GM12872 (cell line): Measurements from ENCODE around the gene OXTR.

ENCODE experiments used
- CTCF ChIP-seq: IDR thresholded peaks from 3 replicates; pipeline ENCODE4 v1.5.1; 2011; ENCODE audit warnings: low read depth, mild to moderate bottlenecking, low read length, moderate library complexity; ENCODE audit not compliant: insufficient read depth

Gene OXTR

GRCh38 chr3:8777978-8778267 is 8.5 kb upstream of the OXTR start:
- TF ChIP-seq CTCF: no peak

- no peak for TF ChIP-seq CTCF
Observed at GRCh38 chr3:8777201-8777977, 8.0 kb upstream of the OXTR start.

GRCh38 chr3:8776406-8776805 is 7.0 kb upstream of the OXTR start:
- no peak for TF ChIP-seq CTCF

GRCh38 chr3:8775602-8776001 is 6.2 kb upstream of the OXTR start:
- TF ChIP-seq CTCF: no peak

- no peak for TF ChIP-seq CTCF
Observed at GRCh38 chr3:8775181-8775580, 5.8 kb upstream of the OXTR start.

- TF ChIP-seq CTCF: no peak
Observed at GRCh38 chr3:8773941-8774542, 4.6 kb upstream of the OXTR start.

GRCh38 chr3:8768364-8769087 is 887 bp downstream of the OXTR start:
- TF ChIP-seq CTCF: no peak
